Upper lobe of left lung (tissue), 4 donors: Measurements from ENCODE around the gene PTPRG.

Experiments
- CTCF ChIP-seq, 6 experiments: fragments of 450-650 bp in 4 of 6; fragments of 200-600 bp in 2 of 6; sonication (generic) in 2 of 6; IDR thresholded peaks; one replicate each; pipeline ENCODE4 v1.5.1; 2016 to 2019; ENCODE audit warnings: antibody characterized with exemption in 6 of 6
- EP300 ChIP-seq, 4 donors: sonication (generic); formaldehyde crosslinking; IDR thresholded peaks; one replicate each; pipeline ENCODE4 v1.5.1; 2017; ENCODE audit warnings: antibody characterized with exemption in 4 of 4, control low read depth in 2 of 4
- POLR2A ChIP-seq, 4 donors: fragments of 450-650 bp; IDR thresholded peaks; one replicate each; pipeline ENCODE4 v1.5.1; 2016 to 2017; ENCODE audit warnings: antibody characterized with exemption in 4 of 4, mild to moderate bottlenecking in 2 of 4
- POLR2AphosphoS5 ChIP-seq, 2 donors: sonication (generic); formaldehyde crosslinking; IDR thresholded peaks; one replicate each; pipeline ENCODE4 v1.5.1; 2017; ENCODE audit warnings: antibody characterized with exemption in 2 of 2

DNA sequence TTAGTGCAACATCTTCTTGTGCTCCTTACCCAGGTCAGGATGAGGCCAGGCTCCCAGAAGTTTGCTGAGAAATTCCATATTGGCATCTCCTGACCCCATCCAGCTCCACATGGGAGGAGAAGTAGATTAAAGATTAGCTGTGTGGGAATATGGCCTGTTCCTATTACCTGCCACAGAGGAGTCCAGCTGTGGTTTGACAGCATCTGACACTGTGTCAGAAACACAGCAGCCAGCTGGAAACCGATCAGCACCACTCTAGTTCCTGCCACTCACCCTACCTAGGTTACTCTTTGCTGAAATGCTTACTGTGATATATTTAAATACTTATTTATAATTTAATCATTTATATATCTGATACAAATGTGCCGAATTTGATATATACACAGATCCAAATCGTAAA lies 551.7 kb downstream of the PTPRG start:
- TF ChIP-seq CTCF (IDR thresholded peaks at IDR 0.05) (no peak), POLR2A (IDR thresholded peaks at IDR 0.05) (no peak), EP300 (IDR thresholded peaks at IDR 0.05) (no peak), POLR2AphosphoS5 (IDR thresholded peaks at IDR 0.05) (no peak)
